ENCODE data around the gene CCNH.

DNA sequence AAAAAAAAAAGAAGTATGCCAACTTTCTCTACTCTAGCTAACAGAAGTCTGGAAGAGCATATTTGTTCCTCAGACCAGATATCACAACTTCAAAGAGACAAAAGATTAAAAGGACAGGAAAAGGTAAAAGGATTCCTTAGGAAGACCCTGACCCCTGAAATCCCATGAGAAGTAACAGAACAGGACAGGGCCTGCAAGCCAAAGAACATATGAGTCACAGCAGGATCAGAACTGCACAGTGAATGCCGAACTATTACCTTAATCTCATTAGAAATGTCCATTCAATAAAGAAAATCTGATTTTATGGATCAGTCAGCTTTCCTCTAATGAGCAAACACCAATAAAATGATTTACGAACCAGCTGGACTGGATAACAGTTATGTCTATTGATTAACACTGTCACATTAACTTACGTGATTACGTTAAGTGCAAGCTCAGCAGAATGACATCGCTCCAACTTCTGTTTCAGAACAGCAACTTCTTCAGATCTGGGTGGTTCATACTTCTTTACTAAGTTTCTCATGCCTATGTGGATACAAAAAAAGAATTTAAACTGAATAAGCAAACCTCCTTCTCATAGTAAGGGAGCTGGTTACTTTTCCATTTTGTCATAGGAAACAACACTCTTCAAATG lies 13.6 kb downstream of the CCNH start:
- no peak for TF ChIP-seq POLR2A (IDR thresholded peaks at IDR 0.05; ENCODE audit: low read depth, low read length)
- no peak for TF ChIP-seq TAF1 (IDR thresholded peaks at IDR 0.05; ENCODE audit: borderline replicate concordance, low read depth, low read length)
